Heart right ventricle (tissue), 16 donors: Measurements from ENCODE around the gene SSBP3. TPM values are rescaled to one million over a fixed set of nuclear protein-coding genes. Genes with fewer than 3 reads are reported as not detected.

Source experiments
- ATAC-seq, 8 donors: fragments of 200-7000 bp; cut with Tn5 transposase; one replicate each; pipeline ENCODE4 v1.9.1; 2020; ENCODE audit warnings: mild to moderate bottlenecking in 8 of 8, moderate library complexity in 8 of 8, moderate number of reproducible peaks in 1 of 8
- DNase-seq, 2 donors: peaks; one replicate each; pipeline ENCODE4 v3.0.0-alpha.2; 2020
- H3K27ac ChIP-seq, 10 donors: fragments of 200-600 bp; sonication (generic) in 2 of 10; one replicate each; pipeline versions ENCODE4 v1.5.0 to v1.8.0; 2020 to 2022; ENCODE audit warnings: mild to moderate bottlenecking in 3 of 10
- H3K27me3 ChIP-seq, 7 donors: fragments of 200-600 bp; one replicate each; pipeline ENCODE4 v1.8.0; 2021 to 2022; ENCODE audit warnings: mild to moderate bottlenecking in 2 of 7
- H3K36me3 ChIP-seq, 9 donors: fragments of 200-600 bp; sonication (generic) in 1 of 9; one replicate each; pipeline versions ENCODE4 v1.5.0 to v1.8.0; 2020 to 2022; ENCODE audit warnings: mild to moderate bottlenecking in 2 of 9
- H3K4me1 ChIP-seq, 9 donors: fragments of 200-600 bp; sonication (generic) in 1 of 9; one replicate each; pipeline versions ENCODE4 v1.5.0 to v1.8.0; 2020 to 2022; ENCODE audit warnings: mild to moderate bottlenecking in 4 of 9
- H3K4me3 ChIP-seq, 10 donors: fragments of 200-600 bp; sonication (generic) in 2 of 10; one replicate each; pipeline versions ENCODE4 v1.5.0 to v1.8.0; 2020 to 2022; ENCODE audit warnings: mild to moderate bottlenecking in 7 of 10, moderate library complexity in 2 of 10
- H3K9me3 ChIP-seq, 11 donors: fragments of 200-600 bp in 10 of 11; sonication (generic) in 2 of 11; one replicate each; pipeline versions ENCODE4 v1.5.0 to v1.8.0; 2013 to 2022; ENCODE audit warnings: mild to moderate bottlenecking in 2 of 11, control low read depth in 1 of 11, moderate library complexity in 1 of 11
- CTCF ChIP-seq, 9 donors: fragments of 200-600 bp; sonication (generic) in 2 of 9; IDR thresholded peaks; one replicate each; pipeline versions ENCODE4 v1.5.0 to v1.8.0; 2021 to 2022; ENCODE audit warnings: antibody characterized with exemption in 9 of 9, mild to moderate bottlenecking in 5 of 9, moderate library complexity in 1 of 9
- WGBS, 2 donors: extraction: QIAGEN DNeasy Blood & Tissue Kit; methylation state at CpG; one replicate each; pipeline ENCODE4 v1.1.7; 2013; ENCODE audit warnings: inconsistent platforms in 1 of 2; 5-methylcytosine and 5-hydroxymethylcytosine counted together
- intact Hi-C, 10 donors: fragments of 100-400 bp; cut with DNase I; formaldehyde crosslinking; loops; one replicate each; pipeline versions ENCODE4 v1.11.1 to v1.14.2; 2022
- polyA plus RNA-seq, 2 donors: library from polyadenylated mRNA; stranded (reverse); fragments of 200-250 nt; gene quantifications; one replicate each; pipeline ENCODE4 v1.2.3, GENCODE V29; 2013
- total RNA-seq, 10 donors: library from RNA; stranded (reverse); fragmentation: NEBNext Ultra II Directional in 3 of 10; extraction: Animal tissue kit (Norgen Biotek cat#: 25700) in 3 of 10; gene quantifications; one replicate each; pipeline versions ENCODE4 v1.2.1 to v1.2.4, GENCODE V29; 2021 to 2023
- donor health status: Arrhythmogenic right ventricular cardiomyopathy.
- donor health status: ischemic (EF 13 %, LVEDD 7.1; RV severe dilation, severe dysfunction).
- donor health status: healthy with polysubstance abuse.
- donor health status: DM: no; HTN: yes; CAD: no.
- donor health status: DM: no; HTN: no; CAD: no.
- donor health status: ischemic (EF 25% LVEDD 6.9; RV normal size, moderate dysfunction).
- donor health status: ischemic (EF 25% LVEDD 5.7; RV mildly dilated, moderate dysfunction).
- donor health status: healthy.
- donor health status: DM: yes; HTN: yes; CAD: no.
- donor health status: Ischemic cardiomyopathy.
- donor health status: ischemic (EF 35%, LVEDD 5.7; RV mildly dilated, moderate dysfunction).
- donor health status: nonischemic (EF 11% LVEDD 7.7; RV severe dilation, severe dysfunction).
- donor health status: DM: yes; HTN: yes; CAD: no.
- donor health status: PGD.
- donor health status: ischemic (EF 29% LVEDD 5.4; RV normal size, mild dysfunction).
- donor health status: nonischemic (EF 23%, LVEDD 6.1; RV moderate dilation, normal function).

Gene SSBP3
- total and polyA plus RNA-seq, 12 donors, result 17.6 to 71.9 (median 52.8) TPM

- Histone ChIP-seq H3K4me1 (peaks cover 54 to 89% (median 76%) of the 10 kb centered on the region in 9 donors), H3K27me3 (no peaks in the 10 kb centered on the region), H3K27ac (peak overlapping the region; percentile 73 to 91 (median 88)), H3K9me3 (no peaks in the 10 kb centered on the region), H3K36me3 (peaks cover 0 to 1% (median 0%) of the 10 kb centered on the region in 9 donors), H3K4me3 (peak overlapping the region in 1 of 10 donors; percentile 9)
- WGBS, 2 donors, result 47 to 48% methylated on average over 11 of the region's 11 CpGs
- ATAC-seq (peak in 2 of 8 donors; percentile 3 to 5), DNase-seq (no peak)
- no peak for TF ChIP-seq CTCF (IDR thresholded peaks at IDR 0.05)
- intact Hi-C loops, result loop anchor here in 7 of 10 donors (1.0 to 10.0 kb wide), 10 partner anchors 37 to 212 kb away; partner anchors contain the start of genes SSBP3 (in 4 of the 7), CYB5RL (in 1 of the 7) and MRPL37 (in 1 of the 7)
Measured at GRCh38 chr1:54274881-54275280, 131.3 kb downstream of the SSBP3 start.

- H3K4me1 ChIP-seq, result peaks cover 52 to 89% (median 74%) of the 10 kb centered on the region in 9 donors
- 69 to 71% methylated on average over 8 of the region's 8 CpGs for WGBS, 2 donors
Measured at GRCh38 chr1:54274448-54274847, 131.7 kb downstream of the SSBP3 start.

GRCh38 chr1:54273795-54274163 is 132.4 kb downstream of the SSBP3 start:
- 79% methylated on average over 5 of the region's 5 CpGs for WGBS, 2 donors
- peak; percentile 40 to 43 for DNase-seq
- no peak for TF ChIP-seq CTCF (IDR thresholded peaks at IDR 0.05)
- Histone ChIP-seq H3K27ac (peak overlapping the region; percentile 7 to 91 (median 88)), H3K4me3 (peak overlapping the region in 2 of 10 donors; percentile 3 to 11), H3K4me1 (peaks cover 49 to 89% (median 74%) of the 10 kb centered on the region in 9 donors), H3K27me3 (no peaks in the 10 kb centered on the region), H3K36me3 (no peaks in the 10 kb centered on the region), H3K9me3 (no peaks in the 10 kb centered on the region)
- intact Hi-C loops, result loop anchor here in 5 of 10 donors (2.0 to 10.0 kb wide), 4 partner anchors 56 to 133 kb away; partner anchors contain the start of gene SSBP3 (in 3 of the 5)
- peak; percentile 27 to 71 (median 44) for ATAC-seq

More at GRCh38 chr1:54274448-54274847, 131.7 kb downstream of the SSBP3 start:
- Histone ChIP-seq H3K4me3 (no peak overlapping the region), H3K27me3 (no peaks in the 10 kb centered on the region), H3K9me3 (no peaks in the 10 kb centered on the region), H3K36me3 (no peaks in the 10 kb centered on the region), H3K27ac (peak overlapping the region; percentile 73 to 91 (median 88))
- peak in 3 of 9 donors; percentile 28 to 34 (median 32) for TF ChIP-seq CTCF (IDR thresholded peaks at IDR 0.05)
- DNase-seq (no peak), ATAC-seq (peak in 6 of 8 donors; percentile 24 to 55 (median 36))
- intact Hi-C loops, result loop anchor here in 5 of 10 donors (2.0 to 10.0 kb wide), 4 partner anchors 57 to 132 kb away; partner anchors contain the start of gene SSBP3 (in 3 of the 5)

- 55 to 58% methylated on average over 22 of the region's 22 CpGs for WGBS, 2 donors
- Histone ChIP-seq H3K9me3 (no peaks in the 10 kb centered on the region), H3K36me3 (no peaks in the 10 kb centered on the region), H3K27ac (peak overlapping the region; percentile 7 to 91 (median 88)), H3K27me3 (no peaks in the 10 kb centered on the region), H3K4me3 (peak overlapping the region in 3 of 10 donors; percentile 1 to 11 (median 3)), H3K4me1 (peaks cover 49 to 89% (median 69%) of the 10 kb centered on the region in 9 donors)
- TF ChIP-seq CTCF (IDR thresholded peaks at IDR 0.05), result peak in 5 of 9 donors; percentile 27 to 54 (median 32)
- intact Hi-C loops, result loop anchor here in 4 of 10 donors (5.0 to 10.0 kb wide), 3 partner anchors 56 to 132 kb away; partner anchors contain the start of gene SSBP3 (in 2 of the 4)
- ATAC-seq, result peak; percentile 31 to 86 (median 67)
- peak; percentile 43 to 71 for DNase-seq
Measured at GRCh38 chr1:54273092-54273794, 133.0 kb downstream of the SSBP3 start.
